Measurements from ENCODE around the gene USP54.

Gene USP54

GRCh38 chr10:73593812-73594211 is 2.7 kb upstream of the USP54 start:
- TF ChIP-seq CTCF (conservative IDR thresholded peaks at IDR 0.05; ENCODE audit: low read length) = no peak
- Histone ChIP-seq H3K9me2 (replicated peaks; ENCODE audit: low read depth, low read length) (no peaks in the 10 kb centered on the region), H4K20me1 (ENCODE audit: insufficient read depth, low read length, poor library complexity, severe bottlenecking) (no peaks in the 10 kb centered on the region), H3K9ac (ENCODE audit: low read depth, low read length, poor library complexity, severe bottlenecking) (no peak overlapping the region), H3K36me3 (ENCODE audit: insufficient read depth, low read length) (no peaks in the 10 kb centered on the region), H3K27me3 (ENCODE audit: insufficient read depth, low read length, poor library complexity, severe bottlenecking) (no peaks in the 10 kb centered on the region), H3K79me2 (ENCODE audit: insufficient read depth, low read length) (no peaks in the 10 kb centered on the region), H3F3A (ENCODE audit: low read depth) (no peaks in the 10 kb centered on the region), H3K4me1 (ENCODE audit: insufficient read depth, low read length, poor library complexity, severe bottlenecking) (peaks cover 37% of the 10 kb centered on the region), H3K9me3 (ENCODE audit: insufficient read depth, low read depth, low read length) (no peaks in the 10 kb centered on the region), H3K4me3 (ENCODE audit: low read length, poor library complexity, severe bottlenecking) (no peak overlapping the region), H2AFZ (ENCODE audit: low read length) (no peak overlapping the region), H3K4me2 (ENCODE audit: low read depth, low read length, poor library complexity, severe bottlenecking) (no peak overlapping the region)

DNA sequence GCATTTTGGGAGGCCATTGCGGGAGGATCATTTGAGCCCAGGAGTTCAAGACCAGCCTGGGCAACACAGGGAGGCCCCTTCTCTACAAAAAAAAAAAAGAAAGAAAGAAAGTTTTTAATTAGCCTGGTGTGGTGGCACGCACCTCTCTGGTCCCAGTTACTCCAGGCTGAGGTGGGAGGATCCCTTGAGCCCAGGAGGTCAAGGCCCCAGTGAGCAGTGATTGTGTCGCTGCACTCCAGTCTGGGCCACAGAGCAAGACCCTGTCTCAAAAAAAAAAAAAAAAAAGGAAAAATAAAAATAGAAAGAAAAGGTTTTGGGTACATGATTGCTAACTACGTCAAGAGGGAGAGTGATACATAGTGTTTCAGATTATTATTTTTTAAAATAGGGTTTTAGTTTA is 2.0 kb upstream of the USP54 start:
- no peaks in the 10 kb centered on the region for H4K20me1 ChIP-seq (ENCODE audit: insufficient read depth, low read length, poor library complexity, severe bottlenecking)
- no peaks in the 10 kb centered on the region for H3K27me3 ChIP-seq (ENCODE audit: insufficient read depth, low read length, poor library complexity, severe bottlenecking)
- TF ChIP-seq CTCF (conservative IDR thresholded peaks at IDR 0.05; ENCODE audit: low read length) = no peak
- TF ChIP-seq EZH2phosphoT487 (IDR thresholded peaks at IDR 0.05; ENCODE audit: borderline replicate concordance) = no peak
- H3K4me1 ChIP-seq (ENCODE audit: insufficient read depth, low read length, poor library complexity, severe bottlenecking) = peaks cover 37% of the 10 kb centered on the region
- no peaks in the 10 kb centered on the region for H3K36me3 ChIP-seq (ENCODE audit: insufficient read depth, low read length)
- H3K9me2 ChIP-seq (replicated peaks; ENCODE audit: low read depth, low read length) = no peaks in the 10 kb centered on the region
- no peaks in the 10 kb centered on the region for H3F3A ChIP-seq (ENCODE audit: low read depth)
- H3K4me3 ChIP-seq (ENCODE audit: low read length, poor library complexity, severe bottlenecking) = no peak overlapping the region
- H3K4me2 ChIP-seq (ENCODE audit: low read depth, low read length, poor library complexity, severe bottlenecking) = no peak overlapping the region
- no peak overlapping the region for H3K9ac ChIP-seq (ENCODE audit: low read depth, low read length, poor library complexity, severe bottlenecking)
- H2AFZ ChIP-seq (ENCODE audit: low read length) = no peak overlapping the region
- H3K79me2 ChIP-seq (ENCODE audit: insufficient read depth, low read length) = no peaks in the 10 kb centered on the region
- no peaks in the 10 kb centered on the region for H3K9me3 ChIP-seq (ENCODE audit: insufficient read depth, low read depth, low read length)

DNA sequence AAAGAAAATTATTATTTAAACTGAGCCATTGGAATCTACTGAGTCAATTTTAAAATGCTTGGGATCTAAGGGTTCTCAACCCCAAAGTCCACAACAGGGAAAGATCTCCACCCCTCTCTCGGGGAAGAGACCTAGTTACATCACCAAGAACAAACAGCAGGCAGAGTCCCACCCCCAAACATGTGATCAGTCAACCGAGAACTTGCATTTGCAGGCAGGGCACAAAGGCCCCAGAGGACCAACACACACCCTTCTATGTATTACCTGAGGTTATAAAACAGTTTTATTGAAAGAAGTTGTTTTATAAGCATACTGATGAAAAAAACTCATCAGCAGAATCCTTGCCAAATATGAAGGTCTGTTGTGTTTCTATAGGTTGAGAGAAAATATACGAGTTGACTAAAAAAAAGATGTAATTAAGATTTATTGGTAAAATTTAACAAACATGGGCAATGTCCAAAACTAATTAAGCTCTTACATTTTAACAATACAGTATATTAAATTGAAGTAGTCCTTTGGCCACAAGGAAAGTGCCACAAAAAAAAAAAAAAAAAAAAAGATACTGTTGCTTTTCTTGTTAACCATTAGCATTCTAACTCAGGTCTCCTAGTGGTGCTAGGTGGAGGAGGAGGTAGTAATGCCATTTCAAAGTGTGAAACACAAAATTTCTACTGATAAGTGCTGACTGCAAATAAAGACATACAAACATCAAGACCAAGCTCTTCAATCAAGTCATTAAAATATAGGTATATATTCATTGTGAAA is 975 bp upstream of the USP54 start:
- H3F3A ChIP-seq (ENCODE audit: low read depth) = no peaks in the 10 kb centered on the region
- peak overlapping the region; percentile 83 for H3K4me2 ChIP-seq (ENCODE audit: low read depth, low read length, poor library complexity, severe bottlenecking)
- TF ChIP-seq EZH2phosphoT487 (IDR thresholded peaks at IDR 0.05; ENCODE audit: borderline replicate concordance) (no peak), CTCF (conservative IDR thresholded peaks at IDR 0.05; ENCODE audit: low read length) (no peak)
- no peaks in the 10 kb centered on the region for H3K79me2 ChIP-seq (ENCODE audit: insufficient read depth, low read length)
- no peaks in the 10 kb centered on the region for H4K20me1 ChIP-seq (ENCODE audit: insufficient read depth, low read length, poor library complexity, severe bottlenecking)
- H3K36me3 ChIP-seq (ENCODE audit: insufficient read depth, low read length) = no peaks in the 10 kb centered on the region
- H3K9me3 ChIP-seq (ENCODE audit: insufficient read depth, low read depth, low read length) = no peaks in the 10 kb centered on the region
- peaks cover 37% of the 10 kb centered on the region for H3K4me1 ChIP-seq (ENCODE audit: insufficient read depth, low read length, poor library complexity, severe bottlenecking)
- no peaks in the 10 kb centered on the region for H3K9me2 ChIP-seq (replicated peaks; ENCODE audit: low read depth, low read length)
- H3K27me3 ChIP-seq (ENCODE audit: insufficient read depth, low read length, poor library complexity, severe bottlenecking) = no peaks in the 10 kb centered on the region
- H3K9ac ChIP-seq (ENCODE audit: low read depth, low read length, poor library complexity, severe bottlenecking) = peak overlapping the region; percentile 49
- peak overlapping the region; percentile 64 for H3K4me3 ChIP-seq (ENCODE audit: low read length, poor library complexity, severe bottlenecking)
- H2AFZ ChIP-seq (ENCODE audit: low read length) = peak overlapping the region; percentile 28; the same call in 1 of the 2 replicates
